A673 (cell line): ENCODE data around the gene RTCA.

ENCODE experiments used
- EZH2 ChIP-seq: fragments of 200-600 bp; sonication (generic); IDR thresholded peaks from 2 replicates; pipeline ENCODE4 v1.6.1; 2017; ENCODE audit warnings: borderline replicate concordance, low read depth, mild to moderate bottlenecking, mixed read lengths, antibody characterized with exemption, low read length; ENCODE audit not compliant: poor library complexity, severe bottlenecking
- TF ChIP-seq, protein P1 (sequence below): fragments of 300-800, 200-600 bp; sonication (generic); conservative IDR thresholded peaks from 2 replicates; pipeline ENCODE4 v1.5.1; 2017; ENCODE audit warnings: low read depth, mild to moderate bottlenecking, antibody characterized with exemption, low read length, moderate library complexity, mixed read lengths

DNA sequence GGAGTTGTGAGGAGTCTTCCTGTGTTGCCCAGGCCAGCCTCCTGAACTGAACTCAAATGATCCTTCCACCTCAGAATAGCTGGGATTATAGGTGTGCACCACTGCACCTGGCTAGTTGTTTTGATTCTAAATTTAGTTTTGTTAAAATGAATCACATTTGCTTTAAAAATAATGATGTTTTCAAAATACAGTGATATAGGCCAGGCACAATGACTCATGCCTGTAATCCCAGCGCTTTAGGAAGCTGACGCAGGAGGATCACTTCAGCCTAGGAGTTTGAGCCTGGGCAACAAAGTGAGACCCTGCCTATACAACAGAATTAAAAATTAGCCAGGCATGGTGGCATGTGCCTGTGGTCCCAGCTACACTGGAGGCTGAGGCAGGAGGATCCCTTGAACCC, 24.3 kb downstream of the RTCA start:
- TF ChIP-seq, protein P1, sequence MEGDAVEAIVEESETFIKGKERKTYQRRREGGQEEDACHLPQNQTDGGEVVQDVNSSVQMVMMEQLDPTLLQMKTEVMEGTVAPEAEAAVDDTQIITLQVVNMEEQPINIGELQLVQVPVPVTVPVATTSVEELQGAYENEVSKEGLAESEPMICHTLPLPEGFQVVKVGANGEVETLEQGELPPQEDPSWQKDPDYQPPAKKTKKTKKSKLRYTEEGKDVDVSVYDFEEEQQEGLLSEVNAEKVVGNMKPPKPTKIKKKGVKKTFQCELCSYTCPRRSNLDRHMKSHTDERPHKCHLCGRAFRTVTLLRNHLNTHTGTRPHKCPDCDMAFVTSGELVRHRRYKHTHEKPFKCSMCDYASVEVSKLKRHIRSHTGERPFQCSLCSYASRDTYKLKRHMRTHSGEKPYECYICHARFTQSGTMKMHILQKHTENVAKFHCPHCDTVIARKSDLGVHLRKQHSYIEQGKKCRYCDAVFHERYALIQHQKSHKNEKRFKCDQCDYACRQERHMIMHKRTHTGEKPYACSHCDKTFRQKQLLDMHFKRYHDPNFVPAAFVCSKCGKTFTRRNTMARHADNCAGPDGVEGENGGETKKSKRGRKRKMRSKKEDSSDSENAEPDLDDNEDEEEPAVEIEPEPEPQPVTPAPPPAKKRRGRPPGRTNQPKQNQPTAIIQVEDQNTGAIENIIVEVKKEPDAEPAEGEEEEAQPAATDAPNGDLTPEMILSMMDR: no peak
- TF ChIP-seq EZH2: no peak
